ENCODE measurements around the gene ZNF423. TPM values are rescaled to one million over a fixed set of nuclear protein-coding genes. Genes with fewer than 3 reads are reported as not detected.
A peak's percentile ranks its signal among the peaks of the same experiment; 100 is the strongest.

ZNF423 gene
- total RNA-seq, 1 experiment from 2014 or later, result 43.6 TPM

DNA sequence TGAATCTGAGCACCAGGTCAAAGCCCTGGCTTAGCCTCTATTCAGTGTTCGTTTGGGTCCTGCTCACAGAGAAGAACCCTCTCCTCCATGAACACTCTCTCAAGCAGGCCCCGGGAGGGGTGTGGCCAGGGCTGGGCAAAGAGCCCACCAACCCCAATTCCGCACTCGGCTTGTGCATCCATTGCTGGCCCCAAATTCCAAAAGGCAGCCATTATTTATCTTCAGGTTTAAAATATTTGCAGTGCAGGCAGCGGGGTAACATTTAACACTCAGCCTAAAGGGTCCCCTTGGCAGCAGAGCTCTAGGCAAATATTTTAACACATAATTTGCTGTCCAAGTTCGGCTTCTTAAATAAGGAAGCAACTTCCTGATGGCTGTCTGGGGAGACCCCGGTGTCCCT lies 115.7 kb downstream of the ZNF423 start:
- Histone ChIP-seq H3K27me3 (ENCODE audit: control insufficient read depth, insufficient read depth, low read length) (no peaks in the 10 kb centered on the region), H3K4me3 (ENCODE audit: insufficient read depth, low read depth, low read length) (no peak overlapping the region), H3K36me3 (replicated peaks; ENCODE audit: control insufficient read depth, insufficient read depth, low read length) (no peaks in the 10 kb centered on the region)
- no peak for DNase-seq

GRCh38 chr16:49739381-49739780 lies 116.5 kb downstream of the ZNF423 start:
- peak; percentile 89 for DNase-seq
- Histone ChIP-seq H3K36me3 (replicated peaks; ENCODE audit: control insufficient read depth, insufficient read depth, low read length) (no peaks in the 10 kb centered on the region), H3K4me3 (ENCODE audit: insufficient read depth, low read depth, low read length) (no peak overlapping the region), H3K27me3 (ENCODE audit: control insufficient read depth, insufficient read depth, low read length) (no peaks in the 10 kb centered on the region)

- Histone ChIP-seq H3K4me3 (ENCODE audit: insufficient read depth, low read depth, low read length) (no peak overlapping the region), H3K27me3 (ENCODE audit: control insufficient read depth, insufficient read depth, low read length) (no peaks in the 10 kb centered on the region), H3K36me3 (replicated peaks; ENCODE audit: control insufficient read depth, insufficient read depth, low read length) (no peaks in the 10 kb centered on the region)
- DNase-seq, result no peak
Measured at GRCh38 chr16:49738832-49739231, 117.1 kb downstream of the ZNF423 start.

DNA sequence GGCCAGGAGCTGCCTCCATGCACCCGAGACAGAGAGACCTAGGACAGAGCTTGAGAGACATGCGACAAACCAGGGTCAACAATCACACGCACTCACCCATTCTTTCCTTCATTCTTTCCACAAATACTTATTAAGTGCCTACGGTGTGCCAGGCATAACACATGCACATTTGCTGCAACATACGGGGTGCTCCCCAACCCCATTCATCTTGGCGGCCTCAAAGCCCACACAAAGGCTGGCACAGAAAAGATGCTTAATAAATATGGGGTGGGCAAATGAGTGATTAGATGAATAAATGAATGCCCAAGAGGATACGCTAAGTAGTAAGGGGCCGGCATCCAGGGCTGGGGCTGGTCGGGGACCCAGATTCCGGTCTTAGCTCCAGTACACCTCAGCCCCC lies 117.9 kb downstream of the ZNF423 start:
- H3K4me3 ChIP-seq (ENCODE audit: insufficient read depth, low read depth, low read length), result no peak overlapping the region
- no peaks in the 10 kb centered on the region for H3K36me3 ChIP-seq (replicated peaks; ENCODE audit: control insufficient read depth, insufficient read depth, low read length)
- no peak for DNase-seq
- H3K27me3 ChIP-seq (ENCODE audit: control insufficient read depth, insufficient read depth, low read length), result no peaks in the 10 kb centered on the region

GRCh38 chr16:49737541-49737940 lies 118.4 kb downstream of the ZNF423 start:
- no peak for DNase-seq
- no peak overlapping the region for H3K4me3 ChIP-seq (ENCODE audit: insufficient read depth, low read depth, low read length)
- no peaks in the 10 kb centered on the region for H3K27me3 ChIP-seq (ENCODE audit: control insufficient read depth, insufficient read depth, low read length)
- no peaks in the 10 kb centered on the region for H3K36me3 ChIP-seq (replicated peaks; ENCODE audit: control insufficient read depth, insufficient read depth, low read length)

DNA sequence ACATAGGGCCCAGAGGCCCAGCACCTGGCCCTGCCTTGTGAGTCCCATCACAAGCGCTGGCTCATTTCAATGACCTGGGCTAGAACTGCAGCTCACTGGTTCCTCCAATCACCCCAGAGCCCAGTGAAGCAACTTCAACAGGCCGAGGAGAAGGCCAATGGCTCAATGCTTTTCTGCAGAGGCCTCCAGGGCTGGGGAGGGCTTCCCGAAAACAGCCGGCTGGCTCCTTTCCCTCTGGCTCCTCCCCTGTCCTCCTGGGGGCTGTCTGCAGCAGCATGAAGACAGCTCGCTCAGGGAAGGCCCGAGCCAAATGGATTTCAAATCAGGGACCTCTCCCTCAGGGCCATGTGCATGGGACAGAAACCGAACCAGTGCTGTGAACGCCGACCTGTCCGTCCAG lies 121.6 kb downstream of the ZNF423 start:
- no peak for DNase-seq

DNA sequence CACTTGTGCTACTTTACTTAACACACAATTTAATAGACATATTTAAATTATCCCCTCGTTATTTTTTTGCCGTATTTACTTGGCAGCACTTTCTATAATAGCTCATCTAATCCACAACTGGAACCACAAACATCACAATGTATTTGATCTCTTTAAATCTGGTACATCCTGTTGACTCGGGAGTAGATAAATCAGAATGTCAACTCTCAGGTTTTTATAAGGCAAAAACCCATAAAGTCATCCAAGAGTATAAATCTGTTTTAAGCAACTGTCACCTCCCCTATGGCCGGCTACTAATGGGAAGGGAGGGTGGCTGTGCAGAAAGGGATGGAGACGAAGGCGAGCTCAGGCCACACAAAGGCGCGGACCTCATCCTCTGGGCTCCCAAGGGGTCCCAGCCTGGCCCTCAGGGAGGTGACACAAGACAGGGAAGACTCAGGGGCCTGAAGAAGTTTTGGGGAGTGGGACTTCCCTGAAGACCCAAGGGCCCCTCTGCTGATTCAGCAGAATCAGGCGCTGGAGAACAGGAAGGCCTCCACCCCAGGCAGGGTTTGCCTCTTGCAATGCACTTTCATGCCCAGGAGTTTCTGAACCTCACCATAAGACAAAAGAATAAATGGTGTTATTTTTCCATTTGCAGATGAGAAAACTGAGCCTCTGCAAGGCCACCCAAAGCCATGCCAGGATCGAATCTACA lies 122.5 kb downstream of the ZNF423 start:
- H3K4me3 ChIP-seq (ENCODE audit: insufficient read depth, low read depth, low read length), result no peak overlapping the region
- no peaks in the 10 kb centered on the region for H3K27me3 ChIP-seq (ENCODE audit: control insufficient read depth, insufficient read depth, low read length)
- peaks cover 4% of the 10 kb centered on the region for H3K36me3 ChIP-seq (replicated peaks; ENCODE audit: control insufficient read depth, insufficient read depth, low read length)
- no peak for DNase-seq

More for the DNA sequence above, 121.6 kb downstream of the ZNF423 start:
- Histone ChIP-seq H3K4me3 (ENCODE audit: insufficient read depth, low read depth, low read length) (no peak overlapping the region), H3K27me3 (ENCODE audit: control insufficient read depth, insufficient read depth, low read length) (no peaks in the 10 kb centered on the region), H3K36me3 (replicated peaks; ENCODE audit: control insufficient read depth, insufficient read depth, low read length) (peaks cover 4% of the 10 kb centered on the region)

- H3K4me3 ChIP-seq (ENCODE audit: insufficient read depth, low read depth, low read length), result no peak overlapping the region
- H3K36me3 ChIP-seq (replicated peaks; ENCODE audit: control insufficient read depth, insufficient read depth, low read length), result peaks cover 4% of the 10 kb centered on the region
- H3K27me3 ChIP-seq (ENCODE audit: control insufficient read depth, insufficient read depth, low read length), result no peaks in the 10 kb centered on the region
- DNase-seq, result no peak
Measured at GRCh38 chr16:49731911-49732310, 124.0 kb downstream of the ZNF423 start.

- Histone ChIP-seq H3K4me3 (ENCODE audit: insufficient read depth, low read depth, low read length) (no peak overlapping the region), H3K27me3 (ENCODE audit: control insufficient read depth, insufficient read depth, low read length) (no peaks in the 10 kb centered on the region), H3K36me3 (replicated peaks; ENCODE audit: control insufficient read depth, insufficient read depth, low read length) (peaks cover 4% of the 10 kb centered on the region)
- DNase-seq, result no peak
Measured at GRCh38 chr16:49730772-49731171, 125.1 kb downstream of the ZNF423 start.

GRCh38 chr16:49727611-49728010 lies 128.3 kb downstream of the ZNF423 start:
- H3K36me3 ChIP-seq (replicated peaks; ENCODE audit: control insufficient read depth, insufficient read depth, low read length), result peaks cover 4% of the 10 kb centered on the region
- H3K27me3 ChIP-seq (ENCODE audit: control insufficient read depth, insufficient read depth, low read length), result no peaks in the 10 kb centered on the region
- DNase-seq, result no peak
- no peak overlapping the region for H3K4me3 ChIP-seq (ENCODE audit: insufficient read depth, low read depth, low read length)

GRCh38 chr16:49726155-49726554 lies 129.8 kb downstream of the ZNF423 start:
- H3K36me3 ChIP-seq (replicated peaks; ENCODE audit: control insufficient read depth, insufficient read depth, low read length), result peaks cover 4% of the 10 kb centered on the region
- no peak for DNase-seq
- H3K4me3 ChIP-seq (ENCODE audit: insufficient read depth, low read depth, low read length), result no peak overlapping the region
- H3K27me3 ChIP-seq (ENCODE audit: control insufficient read depth, insufficient read depth, low read length), result no peaks in the 10 kb centered on the region

DNA sequence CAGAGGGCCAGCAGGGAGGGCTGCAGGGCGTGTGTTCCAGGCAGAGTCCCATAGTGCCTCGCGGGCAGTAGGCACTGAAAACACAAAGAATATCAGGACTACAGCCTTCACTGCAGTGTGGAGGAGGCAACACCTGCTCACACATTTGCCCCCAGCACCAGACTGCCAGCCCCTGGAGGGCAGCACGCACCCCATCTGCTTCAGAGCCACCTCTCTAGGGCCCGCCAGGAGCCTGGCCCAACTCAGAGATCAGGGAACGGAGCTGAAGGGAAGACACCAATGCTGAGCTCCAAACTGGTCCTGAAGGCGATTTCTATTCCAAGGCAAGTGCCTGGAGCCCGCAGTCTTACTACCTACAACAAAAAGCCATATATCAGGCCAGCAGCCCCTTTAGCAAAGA lies 130.3 kb downstream of the ZNF423 start:
- no peak overlapping the region for H3K4me3 ChIP-seq (ENCODE audit: insufficient read depth, low read depth, low read length)
- no peak for DNase-seq
- no peaks in the 10 kb centered on the region for H3K27me3 ChIP-seq (ENCODE audit: control insufficient read depth, insufficient read depth, low read length)
- H3K36me3 ChIP-seq (replicated peaks; ENCODE audit: control insufficient read depth, insufficient read depth, low read length), result peaks cover 4% of the 10 kb centered on the region

DNA sequence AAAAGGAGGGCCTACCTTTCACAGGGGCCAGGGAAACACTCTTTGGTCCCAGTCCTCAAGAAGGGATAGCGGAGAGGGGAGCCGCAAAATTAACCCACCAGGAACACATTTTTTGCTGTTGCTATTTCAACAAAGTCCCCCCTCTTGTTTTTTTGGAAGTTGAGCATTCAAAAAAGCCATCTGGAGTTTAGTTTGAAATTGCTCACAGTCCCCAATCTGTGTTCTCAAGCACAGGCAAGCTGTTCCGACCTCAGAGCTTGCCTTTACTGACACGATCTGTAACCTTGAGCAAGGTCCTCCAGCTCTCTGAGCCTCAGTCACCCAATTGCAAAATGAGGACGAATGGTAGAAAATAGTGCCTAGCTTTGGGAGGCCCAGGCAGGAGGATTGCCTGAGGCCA lies 131.1 kb downstream of the ZNF423 start:
- DNase-seq, result no peak
- Histone ChIP-seq H3K36me3 (replicated peaks; ENCODE audit: control insufficient read depth, insufficient read depth, low read length) (peaks cover under 1% of the 10 kb centered on the region; the same call in 1 of the 2 replicates), H3K27me3 (ENCODE audit: control insufficient read depth, insufficient read depth, low read length) (no peaks in the 10 kb centered on the region), H3K4me3 (ENCODE audit: insufficient read depth, low read depth, low read length) (no peak overlapping the region)

- DNase-seq, result no peak
- Histone ChIP-seq H3K27me3 (ENCODE audit: control insufficient read depth, insufficient read depth, low read length) (no peaks in the 10 kb centered on the region), H3K36me3 (replicated peaks; ENCODE audit: control insufficient read depth, insufficient read depth, low read length) (no peaks in the 10 kb centered on the region), H3K4me3 (ENCODE audit: insufficient read depth, low read depth, low read length) (no peak overlapping the region)
Measured at GRCh38 chr16:49723310-49723709, 132.6 kb downstream of the ZNF423 start.

- Histone ChIP-seq H3K36me3 (replicated peaks; ENCODE audit: control insufficient read depth, insufficient read depth, low read length) (no peaks in the 10 kb centered on the region), H3K27me3 (ENCODE audit: control insufficient read depth, insufficient read depth, low read length) (no peaks in the 10 kb centered on the region), H3K4me3 (ENCODE audit: insufficient read depth, low read depth, low read length) (no peak overlapping the region)
- no peak for DNase-seq
Measured at GRCh38 chr16:49720225-49720624, 135.7 kb downstream of the ZNF423 start.

DNA sequence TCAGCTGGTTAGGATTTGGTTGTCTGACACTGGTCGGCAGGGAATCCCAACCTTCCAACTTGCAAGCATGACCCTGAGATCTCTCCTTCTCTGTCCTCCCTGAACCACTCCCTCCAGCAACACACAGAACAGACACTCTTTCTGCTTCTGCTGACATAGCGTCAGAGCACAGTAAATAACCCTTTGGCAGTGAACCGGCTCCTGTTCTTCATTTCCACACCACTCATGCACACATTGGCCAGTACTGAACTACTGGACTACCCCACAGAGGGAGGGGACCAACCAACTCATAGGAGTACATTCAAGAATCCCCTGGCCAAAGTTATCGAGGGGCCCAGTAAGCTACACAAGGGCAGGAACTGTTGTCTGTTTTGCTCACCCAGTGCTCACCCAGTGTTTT lies 138.2 kb downstream of the ZNF423 start:
- no peaks in the 10 kb centered on the region for H3K27me3 ChIP-seq (ENCODE audit: control insufficient read depth, insufficient read depth, low read length)
- H3K36me3 ChIP-seq (replicated peaks; ENCODE audit: control insufficient read depth, insufficient read depth, low read length), result no peaks in the 10 kb centered on the region
- DNase-seq, result no peak

More for the DNA sequence above, 138.2 kb downstream of the ZNF423 start:
- H3K4me3 ChIP-seq (ENCODE audit: insufficient read depth, low read depth, low read length), result no peak overlapping the region

Data from H7 (cell line).